Measurements from ENCODE around the gene SLC13A1. TPM values are rescaled to one million over a fixed set of nuclear protein-coding genes. Genes with fewer than 3 reads are reported as not detected.

The SLC13A1 gene
- polyA plus RNA-seq, 3 donors: not detected

DNA sequence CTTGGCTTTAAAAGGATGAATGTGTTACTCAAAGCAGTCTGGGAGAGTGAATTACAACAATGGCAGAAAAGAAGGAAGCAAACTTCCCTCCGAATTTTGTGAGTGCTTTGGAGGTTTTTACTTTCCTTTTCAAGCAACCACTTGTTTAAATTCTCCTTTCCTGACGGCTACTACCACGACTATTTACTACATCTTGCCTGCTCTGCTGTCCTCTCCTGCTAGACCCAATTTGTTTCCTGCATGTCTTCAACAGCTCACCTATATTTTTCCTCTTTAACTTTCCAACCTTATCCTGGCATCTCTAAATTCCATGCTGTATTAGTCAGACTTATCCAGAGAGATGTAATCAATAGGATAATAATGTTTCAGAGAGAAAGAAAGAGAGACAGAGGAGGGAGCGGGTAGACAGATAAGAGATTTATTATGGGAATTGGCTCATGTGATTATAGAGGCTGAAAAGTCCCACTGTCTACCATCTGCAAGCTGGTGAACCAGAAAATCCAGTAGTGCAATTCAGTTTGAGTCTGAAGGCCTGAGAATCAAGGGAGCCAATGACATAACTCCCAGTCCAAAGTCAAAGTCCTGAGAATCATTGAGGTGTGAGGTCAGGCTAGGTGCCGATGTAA lies 42.8 kb upstream of the SLC13A1 start:
- WGBS (ENCODE audit: insufficient coverage): 37% methylated on average over 3 of the region's 5 CpGs
- no peaks in the 10 kb centered on the region for H3K4me1 ChIP-seq (ENCODE audit: control insufficient read depth in 1 of 2, insufficient read depth in 2 of 2, low read length in 2 of 2)
- TF ChIP-seq, protein P1, sequence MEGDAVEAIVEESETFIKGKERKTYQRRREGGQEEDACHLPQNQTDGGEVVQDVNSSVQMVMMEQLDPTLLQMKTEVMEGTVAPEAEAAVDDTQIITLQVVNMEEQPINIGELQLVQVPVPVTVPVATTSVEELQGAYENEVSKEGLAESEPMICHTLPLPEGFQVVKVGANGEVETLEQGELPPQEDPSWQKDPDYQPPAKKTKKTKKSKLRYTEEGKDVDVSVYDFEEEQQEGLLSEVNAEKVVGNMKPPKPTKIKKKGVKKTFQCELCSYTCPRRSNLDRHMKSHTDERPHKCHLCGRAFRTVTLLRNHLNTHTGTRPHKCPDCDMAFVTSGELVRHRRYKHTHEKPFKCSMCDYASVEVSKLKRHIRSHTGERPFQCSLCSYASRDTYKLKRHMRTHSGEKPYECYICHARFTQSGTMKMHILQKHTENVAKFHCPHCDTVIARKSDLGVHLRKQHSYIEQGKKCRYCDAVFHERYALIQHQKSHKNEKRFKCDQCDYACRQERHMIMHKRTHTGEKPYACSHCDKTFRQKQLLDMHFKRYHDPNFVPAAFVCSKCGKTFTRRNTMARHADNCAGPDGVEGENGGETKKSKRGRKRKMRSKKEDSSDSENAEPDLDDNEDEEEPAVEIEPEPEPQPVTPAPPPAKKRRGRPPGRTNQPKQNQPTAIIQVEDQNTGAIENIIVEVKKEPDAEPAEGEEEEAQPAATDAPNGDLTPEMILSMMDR (IDR thresholded peaks at IDR 0.05): no peak
- H3K36me3 ChIP-seq (replicated peaks in 1 of 2; ENCODE audit: control insufficient read depth in 1 of 2, insufficient read depth in 2 of 2, low read length in 2 of 2): no peaks in the 10 kb centered on the region
- no peaks in the 10 kb centered on the region for H3K79me2 ChIP-seq (ENCODE audit: insufficient read depth, low read length)
- H3K27me3 ChIP-seq (ENCODE audit: control insufficient read depth in 2 of 2, insufficient read depth in 2 of 2, low read length in 2 of 2): no peaks in the 10 kb centered on the region
- no peak overlapping the region for H3K9ac ChIP-seq (ENCODE audit: insufficient read depth, low read length, poor library complexity, severe bottlenecking)
- H3K27ac Mint-ChIP-seq: no peak overlapping the region
- no peaks in the 10 kb centered on the region for H3K36me3 Mint-ChIP-seq
- H3K4me3 Mint-ChIP-seq: no peak overlapping the region
- H2AFZ ChIP-seq (ENCODE audit: insufficient read depth, low read depth, low read length, poor library complexity, severe bottlenecking): no peak overlapping the region
- H3K9me3 Mint-ChIP-seq: no peaks in the 10 kb centered on the region
- H3K4me1 Mint-ChIP-seq: no peaks in the 10 kb centered on the region
- no peak overlapping the region for H3K27ac ChIP-seq (ENCODE audit: low read depth in 1 of 2, low read length in 2 of 2)
- DNase-seq: no peak
- H3K4me2 ChIP-seq (replicated peaks; ENCODE audit: extremely low read depth, low read length, poor library complexity, severe bottlenecking): no peak overlapping the region
- intact Hi-C loops (cut with micrococcal nuclease): no loop called here
- no peaks in the 10 kb centered on the region for H3K27me3 Mint-ChIP-seq (ENCODE audit: low read depth in 3 of 3)
- H3K4me3 ChIP-seq (replicated peaks in 1 of 3; ENCODE audit: low read depth in 2 of 3, low read length in 3 of 3): no peak overlapping the region
- no peaks in the 10 kb centered on the region for H3K9me3 ChIP-seq (replicated peaks in 1 of 2; ENCODE audit: control insufficient read depth in 1 of 2, insufficient read depth in 1 of 2, low read length in 2 of 2)
- H4K20me1 ChIP-seq (ENCODE audit: insufficient read depth, low read length): no peaks in the 10 kb centered on the region

DNA sequence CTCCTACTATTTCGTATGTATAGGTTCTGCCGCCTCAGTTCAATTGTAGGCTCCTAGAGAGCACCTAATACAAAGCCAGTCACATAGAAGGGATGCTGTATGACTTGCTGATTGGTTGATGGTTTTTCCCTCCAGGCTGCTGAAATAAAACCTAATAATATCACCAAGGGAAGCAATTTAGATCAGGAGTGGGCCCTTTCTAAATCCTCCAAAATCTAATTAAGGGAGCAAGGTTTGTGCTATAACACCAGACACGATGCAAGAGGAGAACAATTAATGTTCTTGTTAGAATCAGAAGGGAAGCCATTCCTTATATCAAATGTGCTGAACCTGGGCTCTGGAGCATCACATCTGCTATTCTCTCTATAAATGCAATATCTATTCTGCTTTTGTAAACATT lies 42.0 kb upstream of the SLC13A1 start:
- no peaks in the 10 kb centered on the region for H3K36me3 ChIP-seq (replicated peaks in 1 of 2; ENCODE audit: control insufficient read depth in 1 of 2, insufficient read depth in 2 of 2, low read length in 2 of 2)
- H3K4me3 ChIP-seq (replicated peaks in 1 of 3; ENCODE audit: low read depth in 2 of 3, low read length in 3 of 3): no peak overlapping the region
- Mint-ChIP-seq H3K27me3 (ENCODE audit: low read depth in 3 of 3) (no peaks in the 10 kb centered on the region), H3K27ac (no peak overlapping the region), H3K36me3 (no peaks in the 10 kb centered on the region), H3K4me3 (no peak overlapping the region), H3K9me3 (peaks cover 0 to 3% (median 0%) of the 10 kb centered on the region in 7 donors), H3K4me1 (no peaks in the 10 kb centered on the region)
- TF ChIP-seq, protein P1 (IDR thresholded peaks at IDR 0.05): no peak
- WGBS (ENCODE audit: insufficient coverage): no CpG with 5 or more reads among the region's 3 CpGs
- H3K27ac ChIP-seq (ENCODE audit: low read depth in 1 of 2, low read length in 2 of 2): no peak overlapping the region
- no peak overlapping the region for H2AFZ ChIP-seq (ENCODE audit: insufficient read depth, low read depth, low read length, poor library complexity, severe bottlenecking)
- H3K4me2 ChIP-seq (replicated peaks; ENCODE audit: extremely low read depth, low read length, poor library complexity, severe bottlenecking): no peak overlapping the region
- no peak overlapping the region for H3K9ac ChIP-seq (ENCODE audit: insufficient read depth, low read length, poor library complexity, severe bottlenecking)
- intact Hi-C loops (cut with micrococcal nuclease): no loop called here
- H3K79me2 ChIP-seq (ENCODE audit: insufficient read depth, low read length): no peaks in the 10 kb centered on the region
- H3K4me1 ChIP-seq (ENCODE audit: control insufficient read depth in 1 of 2, insufficient read depth in 2 of 2, low read length in 2 of 2): no peaks in the 10 kb centered on the region
- no peak for DNase-seq
- H3K9me3 ChIP-seq (replicated peaks in 1 of 2; ENCODE audit: control insufficient read depth in 1 of 2, insufficient read depth in 1 of 2, low read length in 2 of 2): no peaks in the 10 kb centered on the region
- H3K27me3 ChIP-seq (ENCODE audit: control insufficient read depth in 2 of 2, insufficient read depth in 2 of 2, low read length in 2 of 2): no peaks in the 10 kb centered on the region
- no peaks in the 10 kb centered on the region for H4K20me1 ChIP-seq (ENCODE audit: insufficient read depth, low read length)

Data from CD14-positive monocyte (primary cell).